Stimulated activated CD4-positive, alpha-beta T cell treated with anti-CD3 and anti-CD28 coated beads, Interleukin-2, amount 100 ng/mL, for 4 hours (primary cell): ENCODE results near the gene DAPK2.
A peak's percentile ranks its signal among the peaks of the same experiment; 100 is the strongest.
"Not testable (repeated sequence)": the region's sequence is repeated elsewhere in the genome, so short reads cannot be mapped to it uniquely, and the experiment has no call there.

Experiments used
- DNase-seq: peaks from one replicate; pipeline ENCODE4 v3.0.0-alpha.2; 2020; ENCODE audit warnings: low read depth

The DAPK2 gene

GRCh38 chr15:64046421-64047153 lies at the start of gene DAPK2:
Gene DAPK2 (minus strand): TSS chr15:64046485. CDS start chr15:64040261, 6,224 bp downstream.
- peak; percentile 47 for DNase-seq

DNA sequence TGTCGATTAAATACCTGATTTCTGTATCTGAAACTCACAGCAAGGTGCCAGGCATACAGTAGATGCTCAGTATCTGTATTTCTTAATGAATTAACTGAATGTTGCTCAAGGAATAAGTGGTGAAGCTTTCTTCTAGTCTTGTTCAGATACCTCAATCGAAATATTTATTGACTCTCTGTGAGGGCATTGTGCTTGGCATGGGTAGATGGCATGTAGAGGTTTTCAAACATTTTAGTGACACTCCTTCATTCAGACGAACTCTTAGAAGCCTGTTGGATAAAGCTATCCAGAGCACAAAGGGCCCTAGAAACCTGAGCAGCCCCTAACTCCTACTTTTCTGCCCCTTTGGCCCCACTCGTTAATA lies 49.1 kb upstream of the DAPK2 start:
- no peak for DNase-seq

GRCh38 chr15:64093627-64094417 lies 47.5 kb upstream of the DAPK2 start, which contains the start of gene CIAO2A:
Gene CIAO2A (minus strand): TSS chr15:64093838. CDS start chr15:64093768, 70 bp downstream.
- DNase-seq, result peak; percentile 88

DNA sequence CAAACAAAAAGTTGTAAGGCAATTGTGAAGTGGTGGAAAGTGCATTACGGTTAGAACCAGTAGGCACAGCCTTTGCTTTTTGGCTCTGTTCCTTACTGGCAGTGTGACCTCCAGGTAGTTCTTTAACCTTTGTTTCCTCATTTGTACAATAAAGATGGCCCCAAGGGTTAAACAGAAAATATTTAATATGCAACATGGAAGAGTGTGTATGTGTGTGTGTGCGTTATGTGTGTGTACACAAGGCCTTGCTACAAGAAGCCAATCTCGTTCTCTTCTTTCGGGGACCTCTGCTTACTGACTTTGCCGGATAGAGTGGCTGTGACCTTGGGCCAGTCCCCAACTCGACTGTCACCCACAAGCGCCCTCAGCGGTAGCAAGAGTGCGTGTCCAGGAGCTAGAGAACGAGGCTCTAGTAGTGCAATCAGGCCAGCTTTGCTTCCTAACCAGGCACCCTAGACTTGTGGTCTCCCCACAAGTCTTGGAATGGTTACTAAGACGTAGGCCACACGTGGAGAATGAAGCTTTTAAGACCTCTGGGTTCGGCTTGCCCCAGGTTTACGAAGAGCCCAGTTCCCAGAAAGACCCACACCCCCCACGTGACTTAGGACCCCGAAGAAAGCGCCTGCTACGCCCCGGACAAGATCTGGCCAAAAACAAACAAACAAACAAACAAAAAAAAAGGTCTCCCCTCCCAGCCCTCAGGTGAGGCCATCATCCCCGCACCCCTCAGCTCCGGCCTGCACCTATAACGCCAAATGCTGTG lies 46.8 kb upstream of the DAPK2 start:
- DNase-seq, result no peak

DNA sequence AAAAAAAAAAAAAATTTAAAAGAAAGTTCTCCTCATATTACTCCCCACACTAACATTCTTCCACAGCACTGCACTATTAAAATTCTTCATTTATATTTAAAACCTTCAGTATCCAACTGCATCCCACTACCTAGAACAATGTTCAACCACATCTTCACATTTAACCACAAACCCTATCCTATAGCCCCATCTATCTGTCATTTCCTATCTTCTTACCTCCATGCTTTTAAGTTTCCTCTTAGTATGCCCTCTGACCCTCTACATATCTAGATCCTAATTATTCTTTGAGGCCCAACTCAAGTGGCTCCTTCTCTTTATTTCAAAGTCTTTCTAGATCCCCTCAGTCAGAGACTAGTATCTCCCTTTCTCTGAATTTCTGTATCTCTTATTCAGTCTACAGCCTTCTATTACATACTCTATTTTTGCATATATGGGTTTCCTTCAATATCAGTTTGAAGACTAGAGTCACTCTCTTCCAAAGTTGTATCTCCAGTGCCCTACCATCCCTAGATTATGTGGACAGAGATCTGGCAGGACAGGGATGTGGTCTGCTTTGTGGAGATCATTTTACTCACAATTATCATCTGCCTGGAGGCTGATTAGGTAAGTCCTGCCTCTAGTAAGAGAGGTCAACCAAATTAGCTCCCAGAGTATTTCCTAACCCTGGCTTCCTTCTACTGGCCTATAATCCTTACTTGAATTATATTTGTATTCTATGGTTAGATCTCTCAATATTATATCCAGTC lies 46.0 kb upstream of the DAPK2 start:
- no peak for DNase-seq

- no peak for DNase-seq
Measured at GRCh38 chr15:64090527-64090926, 44.2 kb upstream of the DAPK2 start.

DNA sequence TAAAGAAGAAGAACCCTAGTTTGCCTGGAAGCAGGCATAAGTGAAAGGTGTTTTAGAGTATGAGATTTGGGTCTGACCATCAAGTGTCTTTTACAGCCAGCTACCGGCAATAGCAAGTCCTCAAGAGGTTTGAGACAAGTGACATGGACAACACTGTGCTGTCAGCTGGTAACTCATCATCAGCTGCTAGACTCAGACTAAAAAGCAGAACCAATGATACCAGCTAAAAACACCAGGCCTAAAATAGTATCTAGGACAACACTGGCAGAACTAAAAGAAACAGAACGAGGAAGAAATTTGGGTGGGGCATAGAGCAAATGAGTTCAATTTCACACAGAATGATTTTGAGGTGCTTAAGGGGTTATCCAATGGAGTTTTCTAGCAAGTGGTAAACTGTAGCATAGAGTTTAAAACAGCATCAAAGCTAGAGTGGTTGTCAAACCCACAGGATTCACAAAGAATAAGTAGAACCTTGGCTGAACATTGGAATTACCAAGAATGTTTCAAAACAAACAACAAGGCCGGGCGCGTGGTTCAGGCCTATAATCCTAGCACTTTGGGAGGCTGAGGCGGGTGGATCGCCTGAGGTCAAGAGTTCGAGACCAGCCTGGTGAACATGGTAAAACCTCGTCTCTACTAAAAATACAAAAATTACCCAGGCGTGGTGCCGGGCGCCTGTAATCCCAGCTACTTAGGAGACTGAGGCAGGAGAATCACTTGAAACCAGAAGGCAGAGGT lies 43.4 kb upstream of the DAPK2 start:
- no peak for DNase-seq

- DNase-seq, result no peak
Measured at GRCh38 chr15:64082757-64083156, 36.5 kb upstream of the DAPK2 start.

DNA sequence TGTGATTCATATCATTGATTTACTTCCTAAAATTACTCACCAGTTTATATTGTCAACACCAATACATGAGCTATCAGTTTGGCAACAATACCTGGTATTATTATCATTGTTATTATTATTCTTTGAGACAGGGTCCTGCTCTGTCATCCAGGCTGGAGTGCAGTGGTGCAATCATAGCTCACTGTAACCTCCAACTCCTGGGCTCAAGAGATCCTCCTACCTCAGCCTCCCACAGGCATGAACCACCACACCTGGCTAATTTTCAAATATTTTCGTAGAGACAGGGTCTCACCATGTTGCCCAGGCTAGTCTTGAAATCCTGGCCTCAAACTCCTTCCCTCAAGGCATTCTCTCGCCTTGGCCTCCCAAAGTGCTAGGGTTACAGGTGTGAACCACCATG lies 27.2 kb upstream of the DAPK2 start:
- DNase-seq, result not testable (repeated sequence)

GRCh38 chr15:64072812-64073211 lies 26.5 kb upstream of the DAPK2 start:
- no peak for DNase-seq

DNA sequence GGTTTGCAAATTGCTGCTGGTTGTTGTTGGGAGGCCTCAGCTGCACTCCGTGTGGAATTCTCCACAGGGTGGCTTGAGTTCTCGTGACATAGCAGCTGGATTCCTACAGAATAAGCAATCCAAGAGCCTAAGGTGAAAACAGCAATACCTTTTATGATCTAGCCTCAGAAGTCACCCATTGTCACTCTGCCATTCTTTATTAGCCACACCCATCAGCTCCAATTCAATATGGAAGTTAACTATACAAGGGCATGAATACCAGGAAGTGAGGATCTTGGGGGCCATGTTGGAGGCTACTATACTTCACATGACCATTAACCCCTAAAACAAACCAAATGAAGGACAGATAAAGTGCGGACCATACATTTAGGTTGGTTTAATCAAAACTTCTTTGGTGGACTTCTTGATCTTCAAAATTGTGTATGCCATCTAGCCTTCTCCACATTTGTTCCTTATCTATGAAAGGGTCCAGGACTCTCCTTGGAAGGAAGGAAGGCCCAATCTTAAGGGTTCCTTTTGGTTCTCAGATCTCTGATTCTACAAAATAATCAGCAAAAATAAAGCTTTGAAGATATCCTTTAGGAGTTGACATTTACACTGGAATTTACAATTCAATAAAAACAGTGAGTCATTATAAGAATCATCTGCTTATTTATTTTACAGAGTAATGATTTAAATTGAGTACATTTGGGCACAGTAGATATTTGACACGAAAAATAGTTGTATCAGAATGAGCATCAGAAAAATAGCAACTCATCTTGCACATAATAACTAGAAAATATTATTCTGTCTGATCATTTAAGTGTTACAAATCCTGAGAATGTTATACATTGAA lies 25.9 kb upstream of the DAPK2 start:
- DNase-seq, result no peak

- no peak for DNase-seq
Measured at GRCh38 chr15:64070965-64071851, 24.9 kb upstream of the DAPK2 start.

DNA sequence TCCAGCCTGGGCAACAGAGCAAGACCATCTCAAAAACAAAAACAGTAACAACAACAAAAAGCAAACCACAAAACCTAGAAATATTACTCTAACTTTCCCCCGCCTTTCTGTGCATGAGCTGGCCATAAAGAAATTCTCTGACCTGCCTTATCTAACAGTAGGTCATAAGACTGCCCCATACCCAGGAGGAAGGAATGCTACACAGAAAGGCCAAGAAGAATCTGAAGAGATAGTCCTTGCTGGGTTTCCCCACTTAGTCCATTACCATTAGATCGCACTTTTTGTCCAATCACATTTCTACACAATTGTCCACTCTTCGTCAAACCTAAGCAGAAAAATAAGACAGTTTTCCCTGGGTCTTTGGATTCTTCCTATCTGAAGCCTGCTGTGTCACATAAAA lies 23.8 kb upstream of the DAPK2 start:
- no peak for DNase-seq

GRCh38 chr15:64068133-64068532 lies 21.8 kb upstream of the DAPK2 start:
- no peak for DNase-seq

- DNase-seq, result peak; percentile 53
Measured at GRCh38 chr15:64067564-64068030, 21.3 kb upstream of the DAPK2 start.

DNA sequence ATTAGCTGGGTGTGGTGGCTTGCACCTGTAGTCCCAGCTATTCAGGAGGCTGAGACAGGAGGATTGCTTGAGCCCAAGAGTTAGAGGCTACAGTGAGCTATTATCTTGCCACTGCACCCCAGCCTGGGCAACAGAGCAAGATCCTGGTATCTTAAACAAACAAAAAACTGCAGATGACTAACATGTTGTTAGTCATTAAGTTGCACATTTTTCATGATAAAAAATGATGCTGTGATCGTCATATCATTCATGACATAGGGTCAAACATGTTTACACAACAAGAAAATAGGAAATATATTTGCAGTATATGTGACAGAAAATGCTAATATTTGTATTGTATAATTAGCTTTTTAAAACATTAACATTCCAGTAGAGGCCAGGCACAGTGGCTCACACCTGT lies 20.2 kb upstream of the DAPK2 start:
- DNase-seq, result no peak

DNA sequence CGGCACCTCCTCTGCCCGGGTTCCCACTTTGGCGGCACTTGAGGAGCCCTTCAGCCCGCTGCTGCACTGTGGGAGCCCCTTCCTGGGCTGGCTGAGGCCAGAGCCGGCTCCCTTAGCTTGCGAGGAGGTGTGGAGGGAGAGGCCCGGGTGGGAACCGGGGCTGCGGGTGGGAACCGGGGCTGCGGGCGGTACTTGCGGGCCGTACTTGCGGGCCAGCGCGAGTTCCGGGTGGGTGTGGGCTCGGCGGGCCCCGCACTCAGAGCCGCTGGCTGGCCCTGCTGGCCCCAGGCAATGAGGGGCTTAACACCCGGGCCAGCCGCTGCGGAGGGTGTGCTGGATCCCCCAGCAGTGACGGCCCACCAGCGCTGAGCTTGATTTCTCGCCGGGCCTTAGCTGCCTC lies 14.4 kb upstream of the DAPK2 start:
- no peak for DNase-seq

DNA sequence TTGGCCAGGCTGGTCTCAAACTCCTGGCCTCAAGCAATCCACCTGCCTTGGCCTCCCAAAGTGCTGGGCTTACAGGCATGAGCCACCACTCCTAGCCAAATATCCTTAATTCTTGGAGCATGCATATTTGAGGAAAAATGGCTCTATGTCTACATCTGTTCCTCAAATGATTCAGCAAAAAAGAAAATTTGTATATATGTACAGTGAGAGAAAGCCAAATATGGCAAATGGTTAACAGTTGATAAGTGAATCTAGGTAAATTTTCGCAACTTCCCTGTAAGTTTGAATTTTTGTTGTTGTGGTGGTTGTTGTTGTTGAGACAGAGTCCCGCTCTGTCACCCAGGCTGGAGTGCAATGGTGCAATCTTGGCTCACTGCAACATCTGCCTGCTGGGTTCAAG lies 12.8 kb upstream of the DAPK2 start:
- not testable (repeated sequence) for DNase-seq

DNA sequence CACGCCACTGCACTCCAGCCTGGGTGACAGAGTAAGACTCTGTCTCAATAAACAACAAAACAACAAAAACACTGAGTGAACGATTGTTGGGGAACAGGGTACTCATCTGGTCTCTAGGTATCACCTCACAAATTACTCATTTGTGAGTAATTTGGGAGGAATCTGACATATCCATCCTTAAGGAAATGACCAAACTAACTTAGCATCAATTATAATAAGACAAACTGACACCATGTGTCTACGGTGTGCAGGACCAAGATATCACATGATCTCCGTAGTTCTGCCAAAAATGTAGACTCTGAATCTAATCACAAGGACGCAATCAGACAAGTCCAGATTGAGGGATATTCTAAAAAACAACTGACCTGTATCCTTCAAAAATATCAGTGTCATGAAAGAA lies 12.0 kb upstream of the DAPK2 start:
- no peak for DNase-seq
